Smooth muscle cell (in vitro differentiated cells): ENCODE results near the gene FICD. TPM values are rescaled to one million over a fixed set of nuclear protein-coding genes. Genes with fewer than 3 reads are reported as not detected.

Experiments
- DNase-seq: peaks from one replicate; lab custom pipeline; 2025; ENCODE audit not compliant: unreplicated experiment; lab: John Stamatoyannopoulos, UW
- H2AFZ ChIP-seq: fragments of 200-600 bp; sonication (generic); 2 replicates; pipeline ENCODE4 v1.6.0; 2016; ENCODE audit warnings: antibody characterized with exemption, low read depth, mild to moderate bottlenecking
- H3F3A ChIP-seq: fragments of 200-600 bp; sonication (generic); 2 replicates; pipeline ENCODE4 v1.6.0; 2017; ENCODE audit warnings: antibody characterized with exemption, low read depth
- H3K27ac ChIP-seq: fragments of 200-600 bp; sonication (generic); 2 replicates; pipeline ENCODE4 v1.5.1; 2016; ENCODE audit warnings: low read depth, mild to moderate bottlenecking
- H3K27me3 ChIP-seq: fragments of 200-600 bp; sonication (generic); 2 replicates; pipeline ENCODE4 v1.6.1; 2016; ENCODE audit warnings: low read depth, mild to moderate bottlenecking
- H3K36me3 ChIP-seq: fragments of 200-600 bp; sonication (generic); 2 replicates; pipeline ENCODE4 v1.5.1; 2016; ENCODE audit warnings: low read depth
- H3K4me1 ChIP-seq: fragments of 200-600 bp; sonication (generic); 2 replicates; pipeline ENCODE4 v1.5.1; 2016; ENCODE audit warnings: low read depth
- H3K4me2 ChIP-seq: fragments of 200-600 bp; sonication (generic); 2 replicates; pipeline ENCODE4 v1.6.0; 2016; ENCODE audit warnings: mild to moderate bottlenecking
- H3K4me3 ChIP-seq: fragments of 200-600 bp; sonication (generic); 2 replicates; pipeline ENCODE4 v1.5.1; 2016; ENCODE audit warnings: mild to moderate bottlenecking
- H3K79me2 ChIP-seq: fragments of 200-600 bp; sonication (generic); 2 replicates; pipeline ENCODE4 v1.6.0; 2016; ENCODE audit warnings: low read depth, mild to moderate bottlenecking
- H3K9ac ChIP-seq: fragments of 200-600 bp; sonication (generic); 2 replicates; pipeline ENCODE4 v1.6.0; 2016; ENCODE audit warnings: low read depth
- H3K9me3 ChIP-seq: fragments of 200-600 bp; sonication (generic); replicated peaks from 2 replicates; pipeline ENCODE4 v1.5.1; 2016; ENCODE audit warnings: low read depth
- H4K20me1 ChIP-seq: fragments of 200-600 bp; sonication (generic); 2 replicates; pipeline ENCODE4 v1.6.0; 2016; ENCODE audit warnings: low read depth
- CTCF ChIP-seq: fragments of 200-600 bp; sonication (generic); IDR thresholded peaks from 2 replicates; pipeline ENCODE4 v1.5.1; 2017; ENCODE audit warnings: borderline replicate concordance, mild to moderate bottlenecking, antibody characterized with exemption; ENCODE audit not compliant: insufficient read depth, poor library complexity, severe bottlenecking
- WGBS: methylation state at CpG from one replicate; pipeline ENCODE4 v1.1.7; 2016; ENCODE audit warnings: low lambda C conversion rate; 5-methylcytosine and 5-hydroxymethylcytosine counted together
- polyA plus RNA-seq: library from polyadenylated mRNA; unstranded; fragments of >200 nt; fragmentation: Nextera tagmentation; extraction: Ambion mirVana; gene quantifications from 2 replicates; pipeline ENCODE4 v1.2.1, GENCODE V29; 2016
- total RNA-seq: library from RNA; depleted of rRNA; stranded (reverse); fragments of >200 nt; gene quantifications from 2 replicates; pipeline ENCODE4 v1.2.3, GENCODE V29; 2014

Gene FICD
- total and polyA plus RNA-seq, 2 experiments from 2014 or later = 6.8 to 7.5 TPM

- no peak overlapping the region for H3K9ac ChIP-seq
- DNase-seq = no peak
- H3K36me3 ChIP-seq = peaks cover 19% of the 10 kb centered on the region
- H3K4me3 ChIP-seq = no peak overlapping the region
- peaks cover 11% of the 10 kb centered on the region for H4K20me1 ChIP-seq
- H3K27me3 ChIP-seq = no peaks in the 10 kb centered on the region
- H3F3A ChIP-seq = no peaks in the 10 kb centered on the region
- no peak overlapping the region for H3K27ac ChIP-seq
- no peak for TF ChIP-seq CTCF
- H3K9me3 ChIP-seq = no peaks in the 10 kb centered on the region
- no peaks in the 10 kb centered on the region for H3K79me2 ChIP-seq
- H2AFZ ChIP-seq = no peak overlapping the region
- 95% methylated on average over 14 of the region's 14 CpGs for WGBS
- H3K4me1 ChIP-seq = peaks cover 29% of the 10 kb centered on the region
- no peak overlapping the region for H3K4me2 ChIP-seq
Observed at GRCh38 chr12:108523365-108523764, 8.3 kb downstream of the FICD start.

GRCh38 chr12:108525681-108526080 is 10.6 kb downstream of the FICD start:
- no peaks in the 10 kb centered on the region for H3F3A ChIP-seq
- WGBS = 83% methylated on average over 5 of the region's 5 CpGs
- no peak for TF ChIP-seq CTCF
- no peak for DNase-seq
- H3K4me3 ChIP-seq = no peak overlapping the region
- H3K36me3 ChIP-seq = peaks cover 29% of the 10 kb centered on the region
- no peak overlapping the region for H3K4me2 ChIP-seq
- H3K79me2 ChIP-seq = no peaks in the 10 kb centered on the region
- H3K9me3 ChIP-seq = no peaks in the 10 kb centered on the region
- no peak overlapping the region for H3K27ac ChIP-seq
- H4K20me1 ChIP-seq = peaks cover 8% of the 10 kb centered on the region
- H3K9ac ChIP-seq = no peak overlapping the region
- H3K4me1 ChIP-seq = peaks cover 29% of the 10 kb centered on the region
- H3K27me3 ChIP-seq = no peaks in the 10 kb centered on the region
- H2AFZ ChIP-seq = no peak overlapping the region

DNA sequence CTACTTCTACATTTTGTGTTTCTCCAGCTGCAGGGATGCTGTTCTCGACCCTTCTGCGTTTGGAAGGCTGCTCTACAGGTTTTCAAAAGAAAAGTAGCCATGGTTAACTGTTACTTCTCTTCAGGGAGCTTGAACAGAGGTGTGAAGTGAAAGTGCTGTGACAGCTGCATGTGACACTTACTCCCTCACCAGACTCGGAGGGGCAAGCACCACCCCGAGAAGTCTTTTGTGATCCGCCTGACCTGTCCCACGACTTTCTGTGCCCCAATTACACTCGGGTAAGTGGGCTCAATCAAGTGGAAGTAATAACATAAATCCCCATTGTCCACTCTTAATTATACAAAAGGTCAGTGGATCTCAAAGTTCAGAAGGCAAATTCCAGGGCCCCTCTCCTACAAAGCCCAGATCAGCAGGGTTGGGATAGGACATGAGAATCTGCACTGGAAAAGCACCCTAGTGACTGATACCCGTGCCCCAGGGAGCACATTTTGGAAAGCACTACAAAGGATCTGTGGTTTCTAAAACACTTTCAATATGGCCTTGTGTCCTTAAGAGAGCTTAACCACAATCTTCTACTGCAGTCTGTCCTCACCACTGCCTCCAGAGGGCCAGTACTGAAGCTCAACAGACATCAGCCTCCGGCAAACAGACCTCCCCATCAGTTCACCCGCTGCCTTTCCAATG is 11.5 kb downstream of the FICD start:
- Histone ChIP-seq H3K4me3 (no peak overlapping the region), H3K27ac (no peak overlapping the region), H3K9me3 (no peaks in the 10 kb centered on the region), H3K4me2 (no peak overlapping the region), H3F3A (no peaks in the 10 kb centered on the region), H3K9ac (no peak overlapping the region), H4K20me1 (peaks cover 8% of the 10 kb centered on the region), H3K27me3 (no peaks in the 10 kb centered on the region), H3K79me2 (no peaks in the 10 kb centered on the region), H3K4me1 (peaks cover 29% of the 10 kb centered on the region), H3K36me3 (peaks cover 33% of the 10 kb centered on the region), H2AFZ (no peak overlapping the region)
- TF ChIP-seq CTCF = no peak
- no peak for DNase-seq
- WGBS = 86% methylated on average over 10 of the region's 10 CpGs

DNA sequence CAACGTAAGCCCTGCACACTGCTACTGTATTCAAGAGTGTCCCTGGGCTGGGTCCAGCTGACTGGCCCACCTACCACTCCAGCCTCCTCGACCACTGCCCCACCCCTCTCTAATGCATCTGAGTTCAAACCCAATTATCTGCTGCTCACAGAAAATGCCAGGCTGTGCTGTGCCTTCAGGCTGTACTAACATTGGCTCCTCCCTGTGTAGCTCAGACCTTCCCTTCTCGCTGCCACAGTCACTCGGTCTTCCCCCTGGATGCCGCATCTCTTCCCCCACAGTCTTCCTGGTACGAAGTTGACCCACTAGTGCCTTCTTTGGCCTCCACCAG is 12.1 kb downstream of the FICD start:
- Histone ChIP-seq H2AFZ (no peak overlapping the region), H3K4me3 (no peak overlapping the region), H4K20me1 (peaks cover 8% of the 10 kb centered on the region), H3K79me2 (no peaks in the 10 kb centered on the region), H3K27ac (no peak overlapping the region), H3K9me3 (no peaks in the 10 kb centered on the region), H3K9ac (no peak overlapping the region), H3K27me3 (no peaks in the 10 kb centered on the region), H3K4me2 (no peak overlapping the region), H3F3A (no peaks in the 10 kb centered on the region), H3K4me1 (peaks cover 29% of the 10 kb centered on the region), H3K36me3 (peaks cover 32% of the 10 kb centered on the region)
- DNase-seq = no peak
- 95% methylated on average over 6 of the region's 6 CpGs for WGBS
- TF ChIP-seq CTCF = no peak
